Rectal smooth muscle tissue (tissue), 1 donor: Measurements from ENCODE around the gene PRR18.

Experiments used
- H3K27ac ChIP-seq: one replicate; pipeline ENCODE4 v1.7.0; 2013; ENCODE audit warnings: low read depth, low read length, inconsistent platforms
- H3K27me3 ChIP-seq: one replicate; pipeline ENCODE4 v1.7.0; 2013; ENCODE audit warnings: low read length; ENCODE audit not compliant: control insufficient read depth, insufficient read depth
- H3K36me3 ChIP-seq: one replicate; pipeline ENCODE4 v1.7.0; 2013; ENCODE audit warnings: low read length; ENCODE audit not compliant: control insufficient read depth, insufficient read depth
- H3K4me1 ChIP-seq: one replicate; pipeline ENCODE4 v1.7.0; 2013; ENCODE audit warnings: low read length; ENCODE audit not compliant: control insufficient read depth, insufficient read depth
- H3K4me3 ChIP-seq: one replicate; pipeline ENCODE4 v1.7.0; 2013; ENCODE audit warnings: low read length
- H3K9ac ChIP-seq: one replicate; pipeline ENCODE4 v1.7.0; 2013; ENCODE audit warnings: low read length

The PRR18 gene

DNA sequence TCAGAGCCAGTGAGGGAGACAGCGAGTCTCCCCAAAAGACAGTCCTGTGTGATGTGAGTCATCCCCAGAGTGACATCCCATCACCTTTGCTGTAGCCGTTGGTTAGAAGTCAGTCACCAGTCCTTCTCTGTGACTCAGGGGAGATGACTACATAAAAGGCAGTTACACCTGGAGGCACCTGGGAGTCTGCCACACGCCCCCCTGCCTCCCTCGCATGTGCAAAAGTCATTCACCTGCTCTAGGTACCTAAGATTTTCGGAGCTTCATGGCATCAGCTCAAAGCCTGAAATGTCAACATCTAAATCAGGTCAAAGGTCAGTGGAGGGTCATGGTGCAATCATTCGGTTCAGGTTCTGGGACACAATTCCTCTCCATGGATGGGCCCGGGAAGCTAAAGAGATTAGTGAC, 50.3 kb downstream of the PRR18 start:
- H3K27ac ChIP-seq = no peak overlapping the region
- no peaks in the 10 kb centered on the region for H3K27me3 ChIP-seq
- H3K9ac ChIP-seq = no peak overlapping the region
- peaks cover 5% of the 10 kb centered on the region for H3K4me1 ChIP-seq
- H3K36me3 ChIP-seq = no peaks in the 10 kb centered on the region
- H3K4me3 ChIP-seq = no peak overlapping the region
